Esophagus squamous epithelium (tissue), 5 donors: ENCODE data around the gene FRYL. TPM values are rescaled to one million over a fixed set of nuclear protein-coding genes. Genes with fewer than 3 reads are reported as not detected.
A peak's percentile ranks its signal among the peaks of the same experiment; 100 is the strongest.
"Not testable (repeated sequence)": the region's sequence is repeated elsewhere in the genome, so short reads cannot be mapped to it uniquely, and the experiment has no call there.

Source experiments
- DNase-seq: peaks from one replicate; lab custom pipeline; 2025; lab: John Stamatoyannopoulos, UW
- H3K27ac ChIP-seq, 4 donors: fragments of 200-600 bp; sonication (generic); one replicate each; pipeline ENCODE4 v1.5.1; 2016 to 2019; ENCODE audit warnings: mild to moderate bottlenecking in 1 of 4
- H3K27me3 ChIP-seq, 4 donors: fragments of 200-600 bp; sonication (generic); 1 replicate in 3 of 4; 2 replicates in 1 of 4; pipeline versions ENCODE4 v1.5.1 to v1.6.0; 2017 to 2021; ENCODE audit warnings: antibody characterized with exemption in 1 of 4
- H3K36me3 ChIP-seq, 3 donors: fragments of 200-600 bp; sonication (generic); one replicate each; pipeline ENCODE4 v1.5.1; 2016 to 2019
- H3K4me1 ChIP-seq, 3 donors: fragments of 200-600 bp; sonication (generic); one replicate each; pipeline ENCODE4 v1.5.1; 2017 to 2019
- H3K4me3 ChIP-seq, 4 donors: fragments of 200-600 bp; sonication (generic); 1 replicate in 3 of 4; 2 replicates in 1 of 4; pipeline ENCODE4 v1.5.1; 2016 to 2019; ENCODE audit warnings: mild to moderate bottlenecking in 2 of 4, moderate library complexity in 1 of 4
- H3K9me3 ChIP-seq, 3 donors: fragments of 200-600 bp; sonication (generic); one replicate each; pipeline ENCODE4 v1.5.1; 2016 to 2019
- POLR2A ChIP-seq, 4 donors: fragments of 450-650 bp; IDR thresholded peaks; one replicate each; pipeline ENCODE4 v1.6.1; 2017; ENCODE audit warnings: antibody characterized with exemption in 4 of 4, mild to moderate bottlenecking in 4 of 4, moderate library complexity in 3 of 4
- WGBS, 2 donors: methylation state at CpG; one replicate each; pipeline ENCODE4 v1.1.5; 2018; 5-methylcytosine and 5-hydroxymethylcytosine counted together
- intact Hi-C: fragments of 100-400 bp; cut with DNase I; formaldehyde crosslinking; loops from one replicate; pipeline ENCODE4 v1.15.0; 2022
- total RNA-seq, 4 donors: library from RNA; depleted of rRNA; stranded (reverse); fragments of >200 nt; gene quantifications; one replicate each; pipeline ENCODE4 v1.1.0, GENCODE V29; 2016
- TF ChIP-seq, protein P1 (sequence below), 6 experiments: fragments of 450-650 bp in 4 of 6; fragments of 200-600 bp in 2 of 6; sonication (generic) in 2 of 6; IDR thresholded peaks; one replicate each; pipeline ENCODE4 v1.5.1; 2016 to 2019; ENCODE audit warnings: antibody characterized with exemption in 6 of 6, mild to moderate bottlenecking in 4 of 6, moderate library complexity in 4 of 6
- donor health status: DM: yes; HTN: yes; CAD: no.

The FRYL gene
- total RNA-seq, 4 donors from 2014 or later: 26.1 to 69.6 (median 38.1) TPM

DNA sequence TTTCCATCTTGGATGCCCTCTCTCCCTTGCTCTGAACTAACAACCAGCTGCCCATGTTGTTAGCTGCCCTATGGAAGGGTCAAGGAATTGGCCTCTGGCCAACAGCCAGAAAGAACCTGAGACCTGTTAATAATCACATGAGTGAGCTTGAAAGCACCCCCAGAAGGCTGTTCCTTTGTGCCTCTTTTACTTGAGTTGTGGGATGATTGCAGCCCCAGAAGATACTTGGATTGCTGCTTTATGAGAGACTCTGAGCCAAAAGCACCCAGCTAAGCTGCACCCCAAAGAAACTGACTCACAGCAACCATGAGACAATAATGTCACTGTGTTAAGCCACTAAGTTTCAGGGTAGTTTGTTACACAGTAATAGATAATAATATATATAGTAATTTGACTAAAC lies 73.3 kb downstream of the FRYL start:
- Histone ChIP-seq H3K9me3 (no peaks in the 10 kb centered on the region), H3K4me3 (no peak overlapping the region), H3K27ac (no peak overlapping the region), H3K36me3 (peaks cover 0 to 22% (median 0%) of the 10 kb centered on the region in 3 donors), H3K27me3 (no peaks in the 10 kb centered on the region), H3K4me1 (no peaks in the 10 kb centered on the region)
- no peak for TF ChIP-seq POLR2A (IDR thresholded peaks at IDR 0.05)
- TF ChIP-seq, protein P1, sequence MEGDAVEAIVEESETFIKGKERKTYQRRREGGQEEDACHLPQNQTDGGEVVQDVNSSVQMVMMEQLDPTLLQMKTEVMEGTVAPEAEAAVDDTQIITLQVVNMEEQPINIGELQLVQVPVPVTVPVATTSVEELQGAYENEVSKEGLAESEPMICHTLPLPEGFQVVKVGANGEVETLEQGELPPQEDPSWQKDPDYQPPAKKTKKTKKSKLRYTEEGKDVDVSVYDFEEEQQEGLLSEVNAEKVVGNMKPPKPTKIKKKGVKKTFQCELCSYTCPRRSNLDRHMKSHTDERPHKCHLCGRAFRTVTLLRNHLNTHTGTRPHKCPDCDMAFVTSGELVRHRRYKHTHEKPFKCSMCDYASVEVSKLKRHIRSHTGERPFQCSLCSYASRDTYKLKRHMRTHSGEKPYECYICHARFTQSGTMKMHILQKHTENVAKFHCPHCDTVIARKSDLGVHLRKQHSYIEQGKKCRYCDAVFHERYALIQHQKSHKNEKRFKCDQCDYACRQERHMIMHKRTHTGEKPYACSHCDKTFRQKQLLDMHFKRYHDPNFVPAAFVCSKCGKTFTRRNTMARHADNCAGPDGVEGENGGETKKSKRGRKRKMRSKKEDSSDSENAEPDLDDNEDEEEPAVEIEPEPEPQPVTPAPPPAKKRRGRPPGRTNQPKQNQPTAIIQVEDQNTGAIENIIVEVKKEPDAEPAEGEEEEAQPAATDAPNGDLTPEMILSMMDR (IDR thresholded peaks at IDR 0.05): no peak
- DNase-seq: no peak
- intact Hi-C loops: no loop called here

DNA sequence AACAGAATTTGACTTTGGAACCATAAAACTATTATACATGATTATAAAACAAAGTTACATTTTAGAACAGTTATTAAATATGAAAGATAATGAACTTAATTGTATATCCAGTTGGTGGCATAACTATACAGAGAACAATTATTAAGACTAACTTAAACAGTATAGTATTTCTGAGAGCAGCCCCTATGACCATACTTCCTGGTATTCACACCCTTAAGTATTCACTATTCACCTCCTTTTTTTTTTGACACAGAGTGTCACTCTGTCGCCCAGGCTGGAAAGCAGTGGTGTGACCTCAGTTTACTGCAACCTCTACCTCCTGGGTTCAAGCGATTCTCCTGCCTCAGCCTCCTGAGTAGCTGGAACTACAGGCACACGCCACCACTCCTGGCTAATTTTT lies 74.5 kb downstream of the FRYL start:
- Histone ChIP-seq H3K27me3 (no peaks in the 10 kb centered on the region), H3K4me3 (no peak overlapping the region), H3K36me3 (peaks cover 0 to 22% (median 0%) of the 10 kb centered on the region in 3 donors), H3K4me1 (no peaks in the 10 kb centered on the region), H3K9me3 (no peaks in the 10 kb centered on the region), H3K27ac (no peak overlapping the region)
- intact Hi-C loops: no loop called here
- WGBS, 2 donors: 85 to 89% methylated on average over 3 of the region's 3 CpGs
- TF ChIP-seq, protein P1 (IDR thresholded peaks at IDR 0.05): no peak
- TF ChIP-seq POLR2A (IDR thresholded peaks at IDR 0.05): no peak
- DNase-seq: no peak

DNA sequence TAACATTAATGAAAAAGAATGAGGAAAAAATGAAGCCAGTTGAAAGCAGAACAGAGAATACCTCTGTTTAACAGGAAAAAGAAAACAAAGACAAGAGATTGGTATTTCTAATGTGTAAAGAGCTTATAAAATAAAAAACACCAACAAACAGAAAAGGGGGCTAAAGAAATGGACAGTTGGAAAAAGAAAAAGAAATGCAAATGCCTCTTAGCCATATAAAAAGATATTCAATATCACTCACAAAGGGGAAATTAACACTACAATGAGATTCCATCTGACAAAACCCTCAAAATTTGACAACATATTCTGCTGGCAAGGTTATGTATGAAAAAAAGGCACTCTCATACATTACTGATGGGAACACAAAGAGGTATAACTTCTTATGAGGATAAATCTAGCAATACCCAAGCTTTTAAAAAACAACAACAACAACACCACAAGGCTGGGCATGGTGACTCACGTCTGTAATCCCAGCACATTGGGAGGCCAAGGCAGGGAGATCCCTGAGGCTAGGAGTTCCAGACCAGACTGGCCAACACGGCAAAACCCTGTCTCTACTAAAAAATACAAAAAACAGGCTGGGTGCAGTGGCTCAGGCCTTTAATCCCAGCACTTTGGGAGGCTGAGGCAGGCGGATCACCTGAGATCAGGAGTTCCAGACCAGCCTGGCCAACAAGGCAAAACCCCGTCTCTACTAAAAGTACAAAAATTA lies 75.8 kb downstream of the FRYL start:
- Histone ChIP-seq H3K27ac (no peak overlapping the region), H3K4me1 (peaks cover 0 to 13% (median 10%) of the 10 kb centered on the region in 3 donors), H3K4me3 (no peak overlapping the region), H3K27me3 (no peaks in the 10 kb centered on the region), H3K9me3 (no peaks in the 10 kb centered on the region), H3K36me3 (peaks cover 0 to 18% (median 0%) of the 10 kb centered on the region in 3 donors)
- DNase-seq: no peak
- TF ChIP-seq, protein P1 (IDR thresholded peaks at IDR 0.05): no peak
- no peak for TF ChIP-seq POLR2A (IDR thresholded peaks at IDR 0.05)
- intact Hi-C loops: no loop called here
- 65 to 81% methylated on average over 2 of the region's 4 CpGs for WGBS, 2 donors

DNA sequence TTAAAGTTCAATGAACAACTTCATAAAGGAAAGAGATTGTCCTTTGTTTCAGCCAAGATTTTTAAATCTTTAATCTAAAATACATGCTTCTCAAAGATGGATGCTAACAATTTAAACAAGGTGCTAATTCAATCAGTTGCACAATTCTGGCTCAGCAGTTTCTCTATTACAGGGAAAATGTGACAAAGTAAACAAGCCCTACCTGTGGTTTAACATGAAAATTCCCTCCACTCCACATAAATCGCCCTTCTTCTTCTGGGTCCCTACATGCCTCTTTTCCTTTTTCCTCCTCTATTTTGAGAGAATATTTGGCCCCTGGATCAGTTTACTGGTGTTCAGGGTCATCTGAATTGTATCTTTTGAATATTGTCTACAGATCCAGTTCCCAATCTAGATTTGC lies 80.6 kb downstream of the FRYL start:
- H3K36me3 ChIP-seq: no peaks in the 10 kb centered on the region
- DNase-seq: no peak
- WGBS, 2 donors: 35 to 52% methylated on average over 1 of the region's 1 CpG
- H3K4me3 ChIP-seq: no peak overlapping the region
- TF ChIP-seq, protein P1 (IDR thresholded peaks at IDR 0.05): no peak
- TF ChIP-seq POLR2A (IDR thresholded peaks at IDR 0.05): no peak
- no peaks in the 10 kb centered on the region for H3K27me3 ChIP-seq
- H3K9me3 ChIP-seq: no peaks in the 10 kb centered on the region
- intact Hi-C loops: no loop called here
- peak overlapping the region in 3 of 4 donors; percentile 14 to 56 (median 21) for H3K27ac ChIP-seq
- H3K4me1 ChIP-seq: peaks cover 0 to 32% (median 22%) of the 10 kb centered on the region in 3 donors

DNA sequence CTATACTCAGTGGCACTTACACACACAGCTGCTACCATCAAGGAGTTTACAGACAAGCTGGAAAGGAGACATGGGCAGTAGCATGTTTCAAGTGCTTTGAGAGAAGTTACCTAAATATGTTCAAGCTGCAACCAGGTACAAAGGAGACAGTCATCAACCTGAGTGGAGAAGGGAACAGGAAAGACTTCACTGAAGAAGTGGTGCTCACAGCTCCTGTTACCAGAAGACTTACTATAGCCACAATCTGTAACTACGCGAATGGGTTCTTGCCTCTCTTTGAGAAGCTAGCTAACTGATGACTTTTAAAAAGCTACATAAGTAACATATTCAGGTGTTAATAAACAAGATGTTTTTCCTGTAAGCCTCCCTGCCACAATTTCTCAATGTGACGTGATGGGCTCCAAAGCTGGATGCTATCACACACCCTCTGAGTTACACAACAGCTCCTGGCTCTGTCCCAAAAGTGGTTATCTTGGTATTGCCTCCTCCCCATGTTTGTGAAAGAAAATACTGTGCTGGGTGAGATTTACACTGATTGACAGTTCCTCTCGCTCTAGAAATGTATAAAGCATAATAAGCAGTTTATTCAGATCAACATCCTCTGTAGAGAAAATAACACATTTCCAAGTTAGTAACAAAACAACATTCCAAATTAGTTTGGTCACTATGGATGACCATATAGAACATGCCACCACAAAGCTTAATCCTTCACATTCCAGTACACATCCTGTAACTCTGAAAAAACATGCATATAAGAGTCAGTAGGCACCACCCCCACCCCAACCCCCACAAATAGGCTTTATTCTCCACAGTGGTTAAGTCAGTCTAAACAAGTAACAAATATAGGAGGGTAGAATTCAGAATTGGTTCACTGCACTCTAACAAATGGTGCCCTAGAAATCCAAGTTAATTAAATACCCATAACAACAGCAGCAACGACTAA lies 81.8 kb downstream of the FRYL start:
- H3K27me3 ChIP-seq: no peaks in the 10 kb centered on the region
- intact Hi-C loops: no loop called here
- H3K4me3 ChIP-seq: no peak overlapping the region
- no peaks in the 10 kb centered on the region for H3K9me3 ChIP-seq
- peaks cover 0 to 32% (median 22%) of the 10 kb centered on the region in 3 donors for H3K4me1 ChIP-seq
- H3K36me3 ChIP-seq: no peaks in the 10 kb centered on the region
- DNase-seq: no peak
- TF ChIP-seq POLR2A (IDR thresholded peaks at IDR 0.05): no peak
- TF ChIP-seq, protein P1 (IDR thresholded peaks at IDR 0.05): no peak
- H3K27ac ChIP-seq: peak overlapping the region in 1 of 4 donors; percentile 7
- 55 to 59% methylated on average over 5 of the region's 5 CpGs for WGBS, 2 donors

DNA sequence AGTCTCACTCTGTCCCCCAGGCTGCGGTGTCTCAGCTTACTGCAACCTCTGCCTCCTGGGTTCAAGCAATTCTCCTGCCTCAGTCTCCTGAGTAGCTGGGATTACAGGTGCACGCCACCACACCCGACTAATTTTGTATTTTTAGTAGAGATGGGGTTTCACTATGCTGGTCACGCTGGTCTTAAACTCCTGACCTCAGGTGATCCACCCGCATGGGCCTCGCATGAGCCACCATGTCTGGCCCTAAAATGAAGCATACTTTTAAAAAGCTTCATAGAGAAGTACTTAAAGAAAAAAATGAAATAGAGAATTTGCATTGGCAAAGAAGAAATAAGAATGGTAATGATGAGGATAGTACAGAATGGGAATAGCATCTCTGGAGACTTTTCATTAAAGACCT lies 82.6 kb downstream of the FRYL start:
- H3K27ac ChIP-seq, H3K36me3 ChIP-seq, H3K4me3 ChIP-seq, DNase-seq, H3K9me3 ChIP-seq, intact Hi-C loops, H3K27me3 ChIP-seq: not testable (repeated sequence)
- peaks cover 0 to 32% (median 22%) of the 10 kb centered on the region in 3 donors for H3K4me1 ChIP-seq
- 98% methylated on average over 6 of the region's 6 CpGs for WGBS, 2 donors
